GM19238 (cell line): Measurements from ENCODE around the gene NKAIN2.
"Not testable (repeated sequence)": the region's sequence is repeated elsewhere in the genome, so short reads cannot be mapped to it uniquely, and the experiment has no call there.

ENCODE experiments used
- DNase-seq: peaks from one replicate; pipeline ENCODE4 v3.0.0; 2011; ENCODE audit warnings: low spot score; ENCODE audit not compliant: insufficient read length

The NKAIN2 gene

GRCh38 chr6:124074606-124075005 is 270.9 kb downstream of the NKAIN2 start:
- no peak for DNase-seq

- no peak for DNase-seq
Observed at GRCh38 chr6:124076336-124077048, 272.8 kb downstream of the NKAIN2 start.

- DNase-seq: no peak
Observed at GRCh38 chr6:124078169-124078568, 274.5 kb downstream of the NKAIN2 start.

- DNase-seq: no peak
Observed at GRCh38 chr6:124080483-124080882, 276.8 kb downstream of the NKAIN2 start.

GRCh38 chr6:124090491-124090890 is 286.8 kb downstream of the NKAIN2 start:
- no peak for DNase-seq

GRCh38 chr6:124099520-124099919 is 295.9 kb downstream of the NKAIN2 start:
- DNase-seq: no peak

- no peak for DNase-seq
Observed at GRCh38 chr6:124110514-124110913, 306.8 kb downstream of the NKAIN2 start.

- no peak for DNase-seq
Observed at GRCh38 chr6:124119596-124119995, 315.9 kb downstream of the NKAIN2 start.

- DNase-seq: no peak
Observed at GRCh38 chr6:124123617-124124209, 320.0 kb downstream of the NKAIN2 start.

- no peak for DNase-seq
Observed at GRCh38 chr6:124131259-124131658, 327.6 kb downstream of the NKAIN2 start.

GRCh38 chr6:124131779-124132178 is 328.1 kb downstream of the NKAIN2 start:
- DNase-seq: no peak

- DNase-seq: no peak
Observed at GRCh38 chr6:124132256-124132655, 328.6 kb downstream of the NKAIN2 start.

- DNase-seq: no peak
Observed at GRCh38 chr6:124142852-124143251, 339.2 kb downstream of the NKAIN2 start.

GRCh38 chr6:124143435-124143834 is 339.8 kb downstream of the NKAIN2 start:
- no peak for DNase-seq

- DNase-seq: no peak
Observed at GRCh38 chr6:124147621-124148020, 344.0 kb downstream of the NKAIN2 start.

- DNase-seq: no peak
Observed at GRCh38 chr6:124148236-124148957, 344.7 kb downstream of the NKAIN2 start.

GRCh38 chr6:124149646-124150045 is 346.0 kb downstream of the NKAIN2 start:
- no peak for DNase-seq

GRCh38 chr6:124158024-124158423 is 354.4 kb downstream of the NKAIN2 start:
- no peak for DNase-seq

GRCh38 chr6:124163676-124164075 is 360.0 kb downstream of the NKAIN2 start:
- DNase-seq: no peak

GRCh38 chr6:124164343-124164742 is 360.7 kb downstream of the NKAIN2 start:
- no peak for DNase-seq

- not testable (repeated sequence) for DNase-seq
Observed at GRCh38 chr6:124167249-124167648, 363.6 kb downstream of the NKAIN2 start.

GRCh38 chr6:124190256-124190655 is 386.6 kb downstream of the NKAIN2 start:
- DNase-seq: no peak

GRCh38 chr6:124193132-124193531 is 389.5 kb downstream of the NKAIN2 start:
- DNase-seq: no peak
